ENCODE results near the gene SLC39A11. TPM values are rescaled to one million over a fixed set of nuclear protein-coding genes. Genes with fewer than 3 reads are reported as not detected.

The SLC39A11 gene
- total and polyA plus RNA-seq, 2 of the 13 experiments (the other 11 are each of a cell fraction or from before 2014, with no cell fraction given), result 17.2 to 31.5 TPM

GRCh38 chr17:72631949-72632684 is 460.4 kb downstream of the SLC39A11 start (continued):
- TF ChIP-seq GRHL1 (CRISPR knock-in tag; conservative IDR thresholded peaks at IDR 0.05) (no peak), GMEB2 (CRISPR knock-in tag; IDR thresholded peaks at IDR 0.05; ENCODE audit: low read depth) (no peak; the same call in 1 of the 2 replicates), FOXK1 (CRISPR knock-in tag; IDR thresholded peaks at IDR 0.05; ENCODE audit: borderline replicate concordance, low read depth) (peak; percentile 90; the same call in 1 of the 2 replicates), ATF5 (CRISPR knock-in tag; IDR thresholded peaks at IDR 0.05; ENCODE audit: low read depth) (no peak; the same call in 1 of the 2 replicates), ZBTB4 (CRISPR knock-in tag; IDR thresholded peaks at IDR 0.05; ENCODE audit: borderline replicate concordance) (peak; percentile 56; the same call in 1 of the 2 replicates), REPIN1 (CRISPR knock-in tag; IDR thresholded peaks at IDR 0.05; ENCODE audit: borderline replicate concordance, low read depth) (no peak; the same call in 1 of the 2 replicates), ZNF614 (CRISPR knock-in tag; IDR thresholded peaks at IDR 0.05; ENCODE audit: borderline replicate concordance) (peak; percentile 97; the same call in 1 of the 2 replicates), RCOR2 (CRISPR knock-in tag; IDR thresholded peaks at IDR 0.05) (peak; percentile 97), ZFY (CRISPR knock-in tag; IDR thresholded peaks at IDR 0.05) (no peak; the same call in 1 of the 2 replicates), ZNF572 (CRISPR knock-in tag; IDR thresholded peaks at IDR 0.05) (no peak), POLR2AphosphoS5 (IDR thresholded peaks at IDR 0.05; ENCODE audit: low read depth, low read length) (no peak), ZNF468 (CRISPR knock-in tag; IDR thresholded peaks at IDR 0.05) (no peak), ZBTB26 (CRISPR knock-in tag; IDR thresholded peaks at IDR 0.05; ENCODE audit: borderline replicate concordance) (peak; percentile 90)
- TF ChIP-seq, protein P1, sequence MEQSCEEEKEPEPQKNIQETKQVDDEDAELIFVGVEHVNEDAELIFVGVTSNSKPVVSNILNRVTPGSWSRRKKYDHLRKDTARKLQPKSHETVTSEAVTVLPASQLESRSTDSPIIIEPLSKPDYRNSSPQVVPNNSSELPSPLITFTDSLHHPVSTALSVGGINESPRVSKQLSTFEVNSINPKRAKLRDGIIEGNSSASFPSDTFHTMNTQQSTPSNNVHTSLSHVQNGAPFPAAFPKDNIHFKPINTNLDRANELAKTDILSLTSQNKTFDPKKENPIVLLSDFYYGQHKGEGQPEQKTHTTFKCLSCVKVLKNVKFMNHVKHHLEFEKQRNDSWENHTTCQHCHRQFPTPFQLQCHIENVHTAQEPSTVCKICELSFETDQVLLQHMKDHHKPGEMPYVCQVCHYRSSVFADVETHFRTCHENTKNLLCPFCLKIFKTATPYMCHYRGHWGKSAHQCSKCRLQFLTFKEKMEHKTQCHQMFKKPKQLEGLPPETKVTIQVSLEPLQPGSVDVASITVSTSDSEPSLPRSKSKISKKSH (CRISPR knock-in tag; IDR thresholded peaks at IDR 0.05; ENCODE audit: borderline replicate concordance), result peak; percentile 37; the same call in 1 of the 2 replicates
- TF ChIP-seq, protein P2, sequence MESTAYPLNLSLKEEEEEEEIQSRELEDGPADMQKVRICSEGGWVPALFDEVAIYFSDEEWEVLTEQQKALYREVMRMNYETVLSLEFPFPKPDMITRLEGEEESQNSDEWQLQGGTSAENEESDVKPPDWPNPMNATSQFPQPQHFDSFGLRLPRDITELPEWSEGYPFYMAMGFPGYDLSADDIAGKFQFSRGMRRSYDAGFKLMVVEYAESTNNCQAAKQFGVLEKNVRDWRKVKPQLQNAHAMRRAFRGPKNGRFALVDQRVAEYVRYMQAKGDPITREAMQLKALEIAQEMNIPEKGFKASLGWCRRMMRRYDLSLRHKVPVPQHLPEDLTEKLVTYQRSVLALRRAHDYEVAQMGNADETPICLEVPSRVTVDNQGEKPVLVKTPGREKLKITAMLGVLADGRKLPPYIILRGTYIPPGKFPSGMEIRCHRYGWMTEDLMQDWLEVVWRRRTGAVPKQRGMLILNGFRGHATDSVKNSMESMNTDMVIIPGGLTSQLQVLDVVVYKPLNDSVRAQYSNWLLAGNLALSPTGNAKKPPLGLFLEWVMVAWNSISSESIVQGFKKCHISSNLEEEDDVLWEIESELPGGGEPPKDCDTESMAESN (CRISPR knock-in tag; conservative IDR thresholded peaks at IDR 0.05), result peak; percentile 74; the same call in 1 of the 2 replicates

Measured in HepG2 (cell line).